Ovary (tissue), 3 donors: ENCODE results near the gene LARGE1.

Source experiments
- POLR2A ChIP-seq: fragments of 450-650 bp; IDR thresholded peaks from one replicate; pipeline ENCODE4 v1.6.1; 2017; ENCODE audit warnings: antibody characterized with exemption, mild to moderate bottlenecking, moderate library complexity
- TF ChIP-seq, protein P1 (sequence below), 3 donors: fragments of 450-650 bp in 2 of 3; fragments of 200-600 bp in 1 of 3; IDR thresholded peaks; one replicate each; pipeline versions ENCODE4 v1.5.1 to v1.8.0; 2016 to 2022; ENCODE audit warnings: antibody characterized with exemption in 3 of 3, mild to moderate bottlenecking in 1 of 3
- donor health status: DM: no; HTN: no; CAD: no.

DNA sequence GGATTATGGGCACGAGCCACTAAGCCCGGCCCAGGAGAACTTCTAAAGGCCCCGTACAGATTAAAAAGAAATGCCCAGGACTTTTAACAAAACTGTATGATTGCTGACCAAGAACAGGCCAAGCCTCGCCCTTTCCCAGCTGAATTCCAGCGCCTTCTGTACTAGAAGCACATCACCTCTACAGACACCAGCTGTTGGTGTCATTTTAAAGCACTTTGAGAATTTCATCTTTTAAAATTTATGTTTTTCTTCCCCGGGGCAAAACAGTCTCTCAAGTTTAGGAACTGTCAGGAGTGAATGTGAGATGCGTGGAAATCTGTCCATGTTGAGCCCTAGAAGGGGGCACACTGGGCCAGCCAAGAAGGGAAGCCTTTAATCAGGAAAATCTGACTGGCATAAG, 362.4 kb downstream of the LARGE1 start:
- TF ChIP-seq POLR2A = no peak
- TF ChIP-seq, protein P1, sequence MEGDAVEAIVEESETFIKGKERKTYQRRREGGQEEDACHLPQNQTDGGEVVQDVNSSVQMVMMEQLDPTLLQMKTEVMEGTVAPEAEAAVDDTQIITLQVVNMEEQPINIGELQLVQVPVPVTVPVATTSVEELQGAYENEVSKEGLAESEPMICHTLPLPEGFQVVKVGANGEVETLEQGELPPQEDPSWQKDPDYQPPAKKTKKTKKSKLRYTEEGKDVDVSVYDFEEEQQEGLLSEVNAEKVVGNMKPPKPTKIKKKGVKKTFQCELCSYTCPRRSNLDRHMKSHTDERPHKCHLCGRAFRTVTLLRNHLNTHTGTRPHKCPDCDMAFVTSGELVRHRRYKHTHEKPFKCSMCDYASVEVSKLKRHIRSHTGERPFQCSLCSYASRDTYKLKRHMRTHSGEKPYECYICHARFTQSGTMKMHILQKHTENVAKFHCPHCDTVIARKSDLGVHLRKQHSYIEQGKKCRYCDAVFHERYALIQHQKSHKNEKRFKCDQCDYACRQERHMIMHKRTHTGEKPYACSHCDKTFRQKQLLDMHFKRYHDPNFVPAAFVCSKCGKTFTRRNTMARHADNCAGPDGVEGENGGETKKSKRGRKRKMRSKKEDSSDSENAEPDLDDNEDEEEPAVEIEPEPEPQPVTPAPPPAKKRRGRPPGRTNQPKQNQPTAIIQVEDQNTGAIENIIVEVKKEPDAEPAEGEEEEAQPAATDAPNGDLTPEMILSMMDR (IDR thresholded peaks at IDR 0.05) = no peak
